LNCAP (cell line): ENCODE results near the gene NFKB1.

Experiments
- CTCF ChIP-seq: fragments of 450-650 bp; IDR thresholded peaks from 2 replicates; pipeline ENCODE4 v1.5.1; 2017; ENCODE audit warnings: mild to moderate bottlenecking

The NFKB1 gene

DNA sequence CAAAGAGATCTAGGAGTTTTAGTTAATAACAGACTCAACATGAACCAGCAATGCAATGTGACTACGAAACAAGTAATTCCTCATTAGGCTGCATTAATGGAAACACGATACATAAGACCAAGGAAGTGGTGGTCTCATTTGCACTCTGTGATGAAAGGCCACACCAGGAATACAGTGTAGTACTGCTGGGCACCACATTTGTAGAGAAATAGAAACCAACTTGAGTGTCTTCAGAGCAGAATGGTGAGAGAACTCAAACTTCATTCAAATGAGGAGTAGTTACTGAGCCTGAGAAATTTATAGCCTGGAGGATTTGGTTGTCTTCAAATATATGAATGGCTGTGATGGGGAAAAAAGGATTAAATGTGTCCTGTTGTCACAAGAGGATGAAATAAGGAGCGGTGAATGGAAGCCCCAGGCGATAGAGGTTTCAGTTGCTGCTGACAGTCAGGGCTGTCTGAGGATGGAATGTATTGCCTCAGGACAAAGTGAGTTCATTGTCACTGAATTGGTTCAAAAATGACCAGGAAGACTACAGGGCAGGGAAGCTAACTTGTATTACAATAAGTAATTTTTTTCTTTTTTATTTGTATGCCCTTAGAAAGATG, 50.9 kb downstream of the NFKB1 start:
- no peak for TF ChIP-seq CTCF

- no peak for TF ChIP-seq CTCF
These were observed 51.6 kb downstream of the NFKB1 start for GRCh38 chr4:102552781-102553180.

DNA sequence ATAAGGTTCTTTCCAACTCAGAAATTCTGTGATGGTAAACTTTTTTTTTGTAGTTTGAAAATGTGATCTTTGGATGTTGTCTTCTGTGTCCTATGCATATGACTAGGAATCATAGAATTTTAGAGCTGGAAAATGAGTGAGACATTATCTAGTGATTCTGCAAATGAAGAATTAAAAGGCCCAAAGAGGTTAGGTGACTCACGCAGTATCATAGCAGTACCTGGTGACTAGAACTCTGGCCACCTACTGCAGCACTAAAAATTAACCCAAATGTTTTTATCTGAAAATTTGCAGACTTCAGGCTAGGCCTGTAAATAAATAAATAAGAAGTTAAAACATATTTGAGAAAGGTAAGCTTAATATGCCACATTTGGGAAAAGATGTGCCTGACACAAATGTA, 52.8 kb downstream of the NFKB1 start:
- no peak for TF ChIP-seq CTCF

- no peak for TF ChIP-seq CTCF
These were observed 53.3 kb downstream of the NFKB1 start for GRCh38 chr4:102554482-102554881.

- TF ChIP-seq CTCF: no peak
These were observed 53.8 kb downstream of the NFKB1 start for GRCh38 chr4:102554992-102555391.

- no peak for TF ChIP-seq CTCF
These were observed 56.5 kb downstream of the NFKB1 start for GRCh38 chr4:102557636-102558035.

DNA sequence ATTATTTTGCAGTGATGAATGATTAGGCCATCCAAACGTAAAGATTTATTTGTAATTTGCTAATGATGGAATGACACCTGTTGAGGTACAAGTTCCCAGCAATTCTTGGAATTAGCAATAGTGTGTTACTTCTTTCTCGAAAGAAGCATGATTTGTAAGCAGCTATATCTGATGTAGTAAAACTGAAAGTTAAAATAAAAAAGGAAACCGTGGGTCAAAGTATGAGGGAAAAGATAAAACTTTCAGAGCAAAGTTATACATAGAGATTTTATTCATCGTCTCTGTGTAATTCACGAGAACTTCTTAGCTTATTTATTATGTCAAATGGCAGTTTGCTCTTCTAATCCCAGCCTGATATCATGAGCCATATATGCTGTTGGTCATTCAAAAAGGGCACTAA, 59.0 kb downstream of the NFKB1 start:
- no peak for TF ChIP-seq CTCF
